ENCODE measurements around the gene ZACN.
"Not testable (repeated sequence)": the region's sequence is repeated elsewhere in the genome, so short reads cannot be mapped to it uniquely, and the experiment has no call there.

Gene ZACN

GRCh38 chr17:76056882-76057281 is 22.1 kb upstream of the ZACN start:
- DNase-seq = no peak

GRCh38 chr17:76058264-76058663 is 20.7 kb upstream of the ZACN start:
- DNase-seq = not testable (repeated sequence)

GRCh38 chr17:76063875-76064546 is 15.0 kb upstream of the ZACN start:
- no peak for DNase-seq

GRCh38 chr17:76065775-76066174 is 13.2 kb upstream of the ZACN start:
- no peak for DNase-seq

- no peak for DNase-seq
These were observed 7.3 kb upstream of the ZACN start for GRCh38 chr17:76071531-76072147.

GRCh38 chr17:76072148-76072858 is 6.7 kb upstream of the ZACN start, which contains the start of gene SRP68:
Gene SRP68 (minus strand): TSS chr17:76072517. CDS start chr17:76072491, 26 bp downstream.
- peak; percentile 85 to 96 for DNase-seq

- DNase-seq = no peak
These were observed 4.3 kb upstream of the ZACN start, which contains the start of gene GALR2 for GRCh38 chr17:76074390-76075363. Gene GALR2 (plus strand): TSS chr17:76074781. CDS start chr17:76074884, 103 bp downstream.

GRCh38 chr17:76075364-76076145 is 3.4 kb upstream of the ZACN start:
- DNase-seq = no peak

GRCh38 chr17:76076146-76076764 is 2.7 kb upstream of the ZACN start:
- no peak for DNase-seq

GRCh38 chr17:76076765-76077583 is 2.0 kb upstream of the ZACN start:
- DNase-seq = no peak

GRCh38 chr17:76077584-76078110 is 1.3 kb upstream of the ZACN start:
- no peak for DNase-seq

GRCh38 chr17:76078370-76078769 is 612 bp upstream of the ZACN start:
- not testable (repeated sequence) for DNase-seq

- DNase-seq = no peak
These were observed 563 bp downstream of the ZACN start for GRCh38 chr17:76079535-76079955.

GRCh38 chr17:76079956-76080767 is 1.2 kb downstream of the ZACN start:
- no peak for DNase-seq

- DNase-seq = no peak
These were observed 1.8 kb downstream of the ZACN start for GRCh38 chr17:76080768-76081287.

GRCh38 chr17:76081295-76082210 is 2.6 kb downstream of the ZACN start:
- DNase-seq = no peak

GRCh38 chr17:76082326-76083251 is 3.6 kb downstream of the ZACN start:
- no peak for DNase-seq
